Astrocyte of the spinal cord (primary cell): ENCODE measurements around the gene RASGRF2.

Experiments
- DNase-seq: peaks from one replicate; pipeline ENCODE4 v3.0.0; 2011; ENCODE audit warnings: low read depth, low spot score
- H3K4me3 ChIP-seq: 2 replicates; pipeline ENCODE4 v1.5.1; 2011; ENCODE audit warnings: low read depth, mild to moderate bottlenecking, low read length, moderate library complexity
- in situ Hi-C: cut with HindIII; loops from 2 replicates; pipeline ENCODE4 v1.10.0; 2017; ENCODE audit warnings: low sequenced_read_pairs
- TF ChIP-seq, protein P1 (sequence below): IDR thresholded peaks from 2 replicates; pipeline ENCODE4 v1.5.1; 2012; ENCODE audit warnings: low read depth, mild to moderate bottlenecking, low read length, inconsistent platforms

RASGRF2 gene

DNA sequence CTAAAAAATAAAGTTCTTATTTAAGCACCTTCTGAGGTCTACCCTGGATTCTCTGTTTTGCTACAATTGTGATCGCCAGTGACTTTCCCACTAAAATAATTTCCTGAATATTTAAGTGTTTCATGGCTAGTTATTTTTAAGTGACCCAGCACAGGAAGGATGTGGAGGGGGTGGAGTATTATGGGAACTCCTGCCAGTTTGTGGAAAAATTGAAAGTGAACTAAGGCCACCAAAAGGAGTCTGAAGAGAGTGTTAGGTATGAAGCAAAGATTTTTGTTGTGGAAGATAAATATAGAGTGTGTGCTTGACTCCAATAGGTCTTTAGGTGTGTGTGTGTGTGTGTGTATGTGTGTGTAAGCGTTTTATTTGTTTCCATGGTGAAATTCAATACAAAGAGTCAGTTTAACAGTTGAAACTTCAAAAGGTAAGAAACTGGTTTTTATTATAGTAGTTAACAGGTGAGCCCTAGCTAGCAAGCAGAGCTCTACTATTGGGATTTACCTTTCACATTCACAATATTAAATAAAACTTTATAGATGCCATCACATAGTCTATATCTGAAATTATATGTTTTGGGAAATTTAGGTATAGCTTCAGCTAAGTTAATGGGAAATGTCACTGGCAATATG lies 25.6 kb downstream of the RASGRF2 start:
- TF ChIP-seq, protein P1, sequence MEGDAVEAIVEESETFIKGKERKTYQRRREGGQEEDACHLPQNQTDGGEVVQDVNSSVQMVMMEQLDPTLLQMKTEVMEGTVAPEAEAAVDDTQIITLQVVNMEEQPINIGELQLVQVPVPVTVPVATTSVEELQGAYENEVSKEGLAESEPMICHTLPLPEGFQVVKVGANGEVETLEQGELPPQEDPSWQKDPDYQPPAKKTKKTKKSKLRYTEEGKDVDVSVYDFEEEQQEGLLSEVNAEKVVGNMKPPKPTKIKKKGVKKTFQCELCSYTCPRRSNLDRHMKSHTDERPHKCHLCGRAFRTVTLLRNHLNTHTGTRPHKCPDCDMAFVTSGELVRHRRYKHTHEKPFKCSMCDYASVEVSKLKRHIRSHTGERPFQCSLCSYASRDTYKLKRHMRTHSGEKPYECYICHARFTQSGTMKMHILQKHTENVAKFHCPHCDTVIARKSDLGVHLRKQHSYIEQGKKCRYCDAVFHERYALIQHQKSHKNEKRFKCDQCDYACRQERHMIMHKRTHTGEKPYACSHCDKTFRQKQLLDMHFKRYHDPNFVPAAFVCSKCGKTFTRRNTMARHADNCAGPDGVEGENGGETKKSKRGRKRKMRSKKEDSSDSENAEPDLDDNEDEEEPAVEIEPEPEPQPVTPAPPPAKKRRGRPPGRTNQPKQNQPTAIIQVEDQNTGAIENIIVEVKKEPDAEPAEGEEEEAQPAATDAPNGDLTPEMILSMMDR = no peak
- in situ Hi-C loops = no loop called here

DNA sequence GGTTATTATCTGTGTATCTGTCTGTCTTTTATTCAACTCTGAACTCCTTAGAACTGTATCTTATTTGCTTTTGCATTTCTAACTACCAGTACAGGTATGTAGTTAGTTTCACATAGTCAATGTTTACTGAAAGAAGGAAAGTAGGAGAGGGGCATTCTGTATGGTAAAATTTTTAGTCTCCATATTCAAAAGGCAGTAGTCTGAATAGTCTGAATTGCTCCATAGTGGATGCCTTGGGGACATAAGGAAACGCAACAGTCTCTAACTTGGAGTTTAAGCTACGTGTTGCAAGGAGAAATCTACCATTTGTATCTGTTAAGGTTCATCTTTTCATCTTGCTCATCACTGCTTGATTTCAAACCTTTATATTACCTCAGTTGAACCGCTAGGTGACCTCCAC lies 26.2 kb downstream of the RASGRF2 start:
- TF ChIP-seq, protein P1 = no peak
- H3K4me3 ChIP-seq = no peak overlapping the region
- in situ Hi-C loops = no loop called here
- no peak for DNase-seq

More for the DNA sequence above, 25.6 kb downstream of the RASGRF2 start:
- DNase-seq = peak; percentile 24
- H3K4me3 ChIP-seq = no peak overlapping the region

DNA sequence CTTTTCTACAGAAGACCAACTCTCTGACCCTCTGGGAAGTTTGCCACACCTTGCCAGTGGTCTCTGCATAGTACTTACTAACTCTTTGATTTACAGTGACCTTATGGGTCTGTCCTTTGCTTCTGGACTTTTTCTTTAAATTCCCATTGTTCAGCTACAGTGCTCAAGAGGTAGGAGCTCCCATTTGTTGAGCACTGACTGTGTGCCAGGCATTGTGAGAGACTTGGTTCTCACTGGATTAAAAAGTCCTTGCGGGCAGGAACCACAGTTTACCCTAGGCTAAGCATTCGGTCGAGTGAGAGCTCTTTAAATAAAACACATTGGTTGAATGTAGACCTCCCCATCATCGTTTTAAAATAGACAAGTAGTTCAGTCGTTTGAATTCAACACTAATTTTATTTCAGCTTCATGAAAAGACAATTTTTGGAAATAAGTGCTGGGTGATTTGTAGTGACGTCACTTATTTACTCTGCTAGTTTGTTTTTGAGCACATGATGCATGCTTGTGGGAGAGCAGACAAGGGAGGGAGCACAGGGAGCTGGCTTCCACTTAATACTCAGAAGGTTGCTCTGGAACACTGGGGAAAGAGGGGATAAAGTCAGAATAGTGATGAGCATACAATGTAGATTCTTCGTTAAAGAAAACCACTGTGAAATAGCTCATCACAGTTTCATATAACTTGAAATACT lies 27.1 kb downstream of the RASGRF2 start:
- TF ChIP-seq, protein P1 = no peak
- in situ Hi-C loops = no loop called here
- no peak for DNase-seq
- no peak overlapping the region for H3K4me3 ChIP-seq

DNA sequence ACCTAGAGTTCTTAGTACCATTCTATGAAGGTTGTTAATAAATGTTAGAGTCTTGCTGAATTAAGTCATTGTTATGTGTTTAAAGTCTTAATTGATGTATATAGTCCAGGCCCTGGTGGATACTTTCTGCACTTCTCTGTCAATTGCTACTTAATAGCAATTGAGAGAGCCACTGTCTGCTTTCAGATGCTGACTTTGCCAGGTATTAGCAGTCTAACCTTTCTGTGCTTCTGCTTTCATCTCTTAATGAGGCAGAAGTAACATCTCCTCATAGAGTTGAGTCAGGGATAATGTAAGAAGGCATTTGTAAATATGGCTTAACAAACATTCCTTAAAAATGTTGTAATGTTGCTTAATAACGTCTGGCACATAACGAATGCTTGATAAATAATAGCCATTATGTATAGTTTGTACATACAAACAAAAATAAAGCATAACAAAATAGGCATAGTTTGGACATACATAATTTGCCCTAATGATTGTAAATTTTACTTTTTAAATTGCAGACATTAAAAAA lies 28.3 kb downstream of the RASGRF2 start:
- TF ChIP-seq, protein P1 = no peak
- in situ Hi-C loops = no loop called here
- no peak overlapping the region for H3K4me3 ChIP-seq
- DNase-seq = no peak

DNA sequence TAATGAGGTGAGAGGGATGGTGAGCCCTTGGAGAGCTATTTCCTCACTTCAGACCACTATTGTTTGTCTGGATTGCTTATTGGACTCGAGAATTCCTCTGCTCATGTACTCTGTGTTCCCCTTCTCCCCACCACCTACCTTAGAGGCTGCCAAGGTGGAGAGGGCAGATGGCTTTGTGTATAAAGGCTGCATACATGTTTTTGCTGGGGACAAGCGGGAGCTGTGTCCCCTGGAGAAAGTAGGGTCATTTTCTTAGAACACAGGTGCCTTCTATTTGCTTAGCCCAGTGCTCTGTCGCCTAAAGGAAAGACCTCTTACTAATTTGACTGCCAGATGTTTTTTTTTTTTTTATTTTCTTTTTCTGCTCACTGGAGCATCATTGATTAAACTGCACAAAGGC lies 29.7 kb downstream of the RASGRF2 start:
- TF ChIP-seq, protein P1 = no peak
- in situ Hi-C loops = no loop called here
- no peak overlapping the region for H3K4me3 ChIP-seq
- DNase-seq = no peak

DNA sequence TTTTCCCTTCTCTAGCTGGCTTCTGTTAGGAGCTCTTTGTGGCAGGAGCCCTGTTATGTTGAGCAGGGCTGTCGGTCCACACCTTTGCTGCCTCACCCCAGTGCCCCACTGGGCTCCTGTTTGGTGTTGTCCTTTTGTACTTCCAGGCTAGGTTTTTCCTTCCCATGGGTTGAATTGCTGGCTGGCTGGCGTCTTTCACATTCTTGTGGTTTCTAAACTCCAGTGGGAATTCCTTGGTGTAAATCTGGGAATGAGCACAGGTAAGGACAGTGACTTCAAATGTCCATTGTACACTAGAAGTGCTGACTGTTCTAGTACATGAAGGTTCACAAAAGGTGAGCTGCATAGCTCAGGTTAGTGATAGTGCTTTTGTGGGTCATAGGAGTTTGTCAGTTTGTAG lies 30.4 kb downstream of the RASGRF2 start:
- no peak for DNase-seq
- in situ Hi-C loops = no loop called here
- no peak overlapping the region for H3K4me3 ChIP-seq
- TF ChIP-seq, protein P1 = no peak
